ENCODE results near the gene NDUFAB1. TPM values are rescaled to one million over a fixed set of nuclear protein-coding genes. Genes with fewer than 3 reads are reported as not detected.
"Not testable (repeated sequence)": the region's sequence is repeated elsewhere in the genome, so short reads cannot be mapped to it uniquely, and the experiment has no call there.

Gene NDUFAB1
- 131 TPM for polyA plus RNA-seq (2013, experiment 1 of 4)
- 119 TPM for polyA plus RNA-seq (2013, experiment 2 of 4)
- 126 TPM for polyA plus RNA-seq (2013, experiment 3 of 4)
- polyA plus RNA-seq (2013, experiment 4 of 4) = 134 TPM

DNA sequence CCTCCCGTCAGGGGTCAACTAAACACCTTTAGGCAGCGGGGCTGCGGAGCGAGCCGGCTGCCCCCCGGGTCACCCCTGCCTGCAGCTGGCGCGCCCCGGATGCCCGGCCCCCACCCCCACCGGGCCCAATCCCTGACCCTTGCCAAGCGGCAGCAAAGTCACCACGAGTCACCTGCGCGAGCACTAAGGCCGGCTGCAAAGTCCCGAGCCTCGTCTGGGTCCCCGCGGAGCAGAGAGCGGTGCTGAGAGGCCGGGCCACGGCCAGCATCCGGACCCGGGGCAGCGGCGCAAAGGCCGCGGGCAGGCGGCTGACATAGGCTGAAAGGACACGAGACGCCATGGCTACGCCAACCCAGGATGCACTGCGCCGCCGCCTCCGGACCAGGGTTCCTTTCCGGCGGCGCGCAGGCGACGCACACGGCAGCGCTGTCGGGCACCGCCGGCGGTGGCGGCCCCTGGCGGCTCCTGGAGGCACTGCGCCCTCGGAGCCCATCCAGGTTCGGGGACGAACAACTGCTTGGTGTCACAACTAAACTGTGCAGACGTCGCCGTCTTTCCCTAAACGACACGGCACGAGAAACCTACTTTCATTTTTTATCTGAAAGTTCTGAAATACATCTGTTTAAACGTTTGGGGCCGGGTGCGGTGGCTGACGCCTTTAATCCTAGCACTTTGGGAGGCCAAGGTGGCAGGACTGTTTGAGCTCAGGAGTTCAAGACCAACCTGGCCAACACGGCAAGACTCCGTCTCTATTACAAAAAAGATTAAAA lies at the start of gene NDUFAB1:
TSS of gene NDUFAB1 (minus strand) at position 366 of the 770 bp plus-strand sequence. CDS start at position 340, 26 bp downstream.
- no peaks in the 10 kb centered on the region for H3K36me3 ChIP-seq (ENCODE audit: control insufficient read depth, insufficient read depth, low read length)
- H3K27me3 ChIP-seq (ENCODE audit: control insufficient read depth, insufficient read depth, low read length, poor library complexity, severe bottlenecking) = no peaks in the 10 kb centered on the region
- H3K4me1 ChIP-seq (ENCODE audit: control insufficient read depth, insufficient read depth, low read length) = peaks cover 9% of the 10 kb centered on the region
- no peak within 1 kb of the TSS for H3K27ac ChIP-seq (ENCODE audit: insufficient read depth, low read depth, low read length, poor library complexity, severe bottlenecking)
- WGBS, 2 experiments = 4 to 6% methylated on average over 66 to 67 of the region's 67 CpGs
- H3K4me3 ChIP-seq (ENCODE audit: insufficient read depth, low read depth, low read length) = peak within 1 kb of the TSS; percentile 79
- H3K9me3 ChIP-seq (ENCODE audit: control insufficient read depth, low read length) = no peaks in the 10 kb centered on the region

- WGBS, 2 experiments = 72 to 75% methylated on average over 14 of the region's 14 CpGs
- H3K36me3 ChIP-seq (ENCODE audit: control insufficient read depth, insufficient read depth, low read length) = peaks cover 21% of the 10 kb centered on the region
- no peak overlapping the region for H3K27ac ChIP-seq (ENCODE audit: insufficient read depth, low read depth, low read length, poor library complexity, severe bottlenecking)
- no peaks in the 10 kb centered on the region for H3K9me3 ChIP-seq (ENCODE audit: control insufficient read depth, low read length)
- H3K4me1 ChIP-seq (ENCODE audit: control insufficient read depth, insufficient read depth, low read length) = no peaks in the 10 kb centered on the region
- no peaks in the 10 kb centered on the region for H3K27me3 ChIP-seq (ENCODE audit: control insufficient read depth, insufficient read depth, low read length, poor library complexity, severe bottlenecking)
- peak overlapping the region; percentile 78 for H3K4me3 ChIP-seq (ENCODE audit: insufficient read depth, low read depth, low read length)
Observed at GRCh38 chr16:23642246-23642774, 46.2 kb upstream of the NDUFAB1 start.

DNA sequence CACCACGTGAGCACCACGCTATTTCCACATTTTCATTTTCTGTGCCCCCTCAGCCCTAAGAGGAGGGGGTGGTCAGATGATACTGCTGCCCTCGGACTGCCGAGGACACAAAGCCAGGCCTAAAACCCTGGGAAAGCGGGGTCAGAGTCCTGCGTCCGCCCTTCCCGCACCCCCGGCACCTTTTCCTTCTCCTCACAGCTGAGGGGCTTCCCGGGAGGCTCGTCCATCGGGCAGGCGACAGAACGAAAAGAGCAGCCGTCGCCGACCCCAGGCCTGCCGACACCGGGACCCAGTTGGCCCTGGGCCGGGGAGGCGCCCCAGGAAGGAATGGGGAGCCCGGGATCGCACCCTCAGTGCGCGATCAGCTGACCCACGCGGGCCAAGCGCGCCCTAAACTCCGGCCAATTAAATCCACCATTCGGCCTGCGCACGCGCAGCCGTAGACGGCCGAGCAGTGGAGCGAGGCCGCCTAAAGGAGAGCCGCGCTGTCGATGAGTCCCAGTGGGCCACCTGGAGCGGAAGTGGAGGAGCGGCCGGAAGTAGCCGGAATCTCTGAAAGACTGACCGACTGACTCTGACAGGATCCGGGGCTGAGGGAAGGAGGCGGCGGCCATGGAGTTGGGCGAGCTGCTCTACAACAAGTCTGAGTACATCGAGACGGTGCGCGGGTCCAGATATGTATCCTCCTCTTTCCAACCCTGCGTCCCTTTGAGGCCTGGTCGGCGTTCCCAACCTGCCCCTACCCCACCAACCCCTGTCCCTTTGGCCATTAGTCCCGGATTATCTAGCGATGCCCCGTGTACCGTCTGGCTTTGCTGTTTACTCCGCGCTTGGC lies 45.0 kb upstream of the NDUFAB1 start, which contains the start of the genes DCTN5 and PALB2:
TSS of gene DCTN5 (plus strand) at position 536 of the 835 bp plus-strand sequence. CDS start at position 613, 77 bp downstream.
TSS of gene PALB2 (minus strand) at position 380 of the 835 bp plus-strand sequence. CDS start at position 227, 153 bp downstream.
- Histone ChIP-seq H3K36me3 (ENCODE audit: control insufficient read depth, insufficient read depth, low read length) (peaks cover 18% of the 10 kb centered on the region), H3K27ac (ENCODE audit: insufficient read depth, low read depth, low read length, poor library complexity, severe bottlenecking) (peak within 1 kb of the TSS; percentile 72)
- WGBS, 2 experiments = 0% methylated on average over 64 of the region's 64 CpGs

GRCh38 chr16:23640615-23640930 lies 44.5 kb upstream of the NDUFAB1 start:
- Histone ChIP-seq H3K9me3 (ENCODE audit: control insufficient read depth, low read length) (no peaks in the 10 kb centered on the region), H3K4me3 (ENCODE audit: insufficient read depth, low read depth, low read length) (peak overlapping the region; percentile 78), H3K27ac (ENCODE audit: insufficient read depth, low read depth, low read length, poor library complexity, severe bottlenecking) (peak overlapping the region; percentile 72), H3K36me3 (ENCODE audit: control insufficient read depth, insufficient read depth, low read length) (peaks cover 12% of the 10 kb centered on the region), H3K27me3 (ENCODE audit: control insufficient read depth, insufficient read depth, low read length, poor library complexity, severe bottlenecking) (no peaks in the 10 kb centered on the region), H3K4me1 (ENCODE audit: control insufficient read depth, insufficient read depth, low read length) (no peaks in the 10 kb centered on the region)
- WGBS, 2 experiments = 0 to 1% methylated on average over 2 to 4 of the region's 8 CpGs

More for the DNA sequence above, 45.0 kb upstream of the NDUFAB1 start, which contains the start of the genes DCTN5 and PALB2:
- Histone ChIP-seq H3K9me3 (ENCODE audit: control insufficient read depth, low read length) (no peaks in the 10 kb centered on the region), H3K27me3 (ENCODE audit: control insufficient read depth, insufficient read depth, low read length, poor library complexity, severe bottlenecking) (no peaks in the 10 kb centered on the region), H3K4me3 (ENCODE audit: insufficient read depth, low read depth, low read length) (peak within 1 kb of the TSS; percentile 78), H3K4me1 (ENCODE audit: control insufficient read depth, insufficient read depth, low read length) (no peaks in the 10 kb centered on the region)

GRCh38 chr16:23635958-23636357 lies 39.8 kb upstream of the NDUFAB1 start:
- Histone ChIP-seq H3K4me3 (ENCODE audit: insufficient read depth, low read depth, low read length) (no peak overlapping the region), H3K9me3 (ENCODE audit: control insufficient read depth, low read length) (no peaks in the 10 kb centered on the region), H3K36me3 (ENCODE audit: control insufficient read depth, insufficient read depth, low read length) (peaks cover 10% of the 10 kb centered on the region), H3K4me1 (ENCODE audit: control insufficient read depth, insufficient read depth, low read length) (no peaks in the 10 kb centered on the region), H3K27ac (ENCODE audit: insufficient read depth, low read depth, low read length, poor library complexity, severe bottlenecking) (no peak overlapping the region), H3K27me3 (ENCODE audit: control insufficient read depth, insufficient read depth, low read length, poor library complexity, severe bottlenecking) (no peaks in the 10 kb centered on the region)

DNA sequence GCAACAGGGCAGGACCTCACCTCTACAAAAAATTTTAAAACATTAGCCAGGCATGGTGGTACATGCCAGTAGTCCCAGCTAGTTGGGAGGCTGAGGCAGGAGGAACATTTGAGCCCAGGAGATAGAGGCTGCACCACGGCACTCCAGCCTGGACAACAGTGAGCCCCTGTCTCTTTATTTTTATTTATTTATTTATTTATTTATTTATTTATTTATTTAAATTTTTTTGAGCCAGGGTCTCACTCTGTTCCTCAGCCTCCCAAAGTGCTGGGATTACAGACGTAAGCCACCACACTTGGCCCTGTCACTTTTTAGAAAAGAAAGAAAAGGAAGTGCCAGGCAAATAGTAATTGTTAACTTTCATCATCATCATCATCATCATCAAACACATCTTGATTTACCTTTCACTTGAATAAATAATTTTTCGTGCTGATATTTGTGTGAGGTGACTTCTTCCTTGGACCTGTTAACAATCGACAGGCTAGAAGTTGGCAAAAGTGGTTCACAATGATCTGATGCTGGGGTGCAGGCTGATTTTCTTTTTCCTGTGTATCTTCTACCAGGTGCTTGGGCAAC lies 38.4 kb upstream of the NDUFAB1 start:
- H3K27ac ChIP-seq (ENCODE audit: insufficient read depth, low read depth, low read length, poor library complexity, severe bottlenecking) = no peak overlapping the region
- H3K36me3 ChIP-seq (ENCODE audit: control insufficient read depth, insufficient read depth, low read length) = peaks cover 20% of the 10 kb centered on the region
- H3K4me3 ChIP-seq (ENCODE audit: insufficient read depth, low read depth, low read length) = no peak overlapping the region
- 93 to 97% methylated on average over 3 of the region's 4 CpGs for WGBS, 2 experiments
- no peaks in the 10 kb centered on the region for H3K4me1 ChIP-seq (ENCODE audit: control insufficient read depth, insufficient read depth, low read length)
- no peaks in the 10 kb centered on the region for H3K9me3 ChIP-seq (ENCODE audit: control insufficient read depth, low read length)
- H3K27me3 ChIP-seq (ENCODE audit: control insufficient read depth, insufficient read depth, low read length, poor library complexity, severe bottlenecking) = no peaks in the 10 kb centered on the region

- not testable (repeated sequence) for H3K4me1 ChIP-seq (ENCODE audit: control insufficient read depth, insufficient read depth, low read length); H3K27ac ChIP-seq (ENCODE audit: insufficient read depth, low read depth, low read length, poor library complexity, severe bottlenecking); H3K4me3 ChIP-seq (ENCODE audit: insufficient read depth, low read depth, low read length); H3K9me3 ChIP-seq (ENCODE audit: control insufficient read depth, low read length); H3K27me3 ChIP-seq (ENCODE audit: control insufficient read depth, insufficient read depth, low read length, poor library complexity, severe bottlenecking)
- WGBS, 2 experiments = 94 to 98% methylated on average over 3 of the region's 3 CpGs
- H3K36me3 ChIP-seq (ENCODE audit: control insufficient read depth, insufficient read depth, low read length) = peaks cover 33% of the 10 kb centered on the region
Observed at GRCh38 chr16:23631874-23632273, 35.8 kb upstream of the NDUFAB1 start.

DNA sequence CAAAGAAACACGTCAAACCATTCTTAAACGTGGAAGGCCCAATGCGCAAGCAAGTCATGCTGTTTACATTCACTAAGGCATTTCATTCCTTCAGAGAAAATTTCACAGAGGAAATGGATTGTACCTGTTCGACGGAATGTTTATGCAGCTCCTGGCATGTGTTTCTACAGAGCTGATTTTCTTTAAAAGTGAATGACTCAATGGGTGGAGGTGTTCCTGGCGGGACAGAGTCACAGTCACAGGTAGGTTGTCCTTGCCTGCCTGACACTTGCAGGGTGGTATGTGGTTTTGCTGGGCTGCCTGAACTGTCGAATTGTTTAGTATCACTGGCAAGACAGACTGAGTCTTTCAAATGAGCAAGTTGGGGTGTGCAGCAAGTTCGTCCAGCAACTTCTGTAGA lies 33.4 kb upstream of the NDUFAB1 start:
- H3K9me3 ChIP-seq (ENCODE audit: control insufficient read depth, low read length) = no peaks in the 10 kb centered on the region
- H3K27me3 ChIP-seq (ENCODE audit: control insufficient read depth, insufficient read depth, low read length, poor library complexity, severe bottlenecking) = no peaks in the 10 kb centered on the region
- WGBS, 2 experiments = 94 to 96% methylated on average over 8 of the region's 8 CpGs
- H3K36me3 ChIP-seq (ENCODE audit: control insufficient read depth, insufficient read depth, low read length) = peaks cover 41% of the 10 kb centered on the region
- H3K4me1 ChIP-seq (ENCODE audit: control insufficient read depth, insufficient read depth, low read length) = no peaks in the 10 kb centered on the region
- H3K4me3 ChIP-seq (ENCODE audit: insufficient read depth, low read depth, low read length) = no peak overlapping the region
- no peak overlapping the region for H3K27ac ChIP-seq (ENCODE audit: insufficient read depth, low read depth, low read length, poor library complexity, severe bottlenecking)

- H3K27me3 ChIP-seq (ENCODE audit: control insufficient read depth, insufficient read depth, low read length, poor library complexity, severe bottlenecking) = no peaks in the 10 kb centered on the region
- no peak overlapping the region for H3K4me3 ChIP-seq (ENCODE audit: insufficient read depth, low read depth, low read length)
- H3K9me3 ChIP-seq (ENCODE audit: control insufficient read depth, low read length) = no peaks in the 10 kb centered on the region
- H3K27ac ChIP-seq (ENCODE audit: insufficient read depth, low read depth, low read length, poor library complexity, severe bottlenecking) = no peak overlapping the region
- no peaks in the 10 kb centered on the region for H3K4me1 ChIP-seq (ENCODE audit: control insufficient read depth, insufficient read depth, low read length)
- H3K36me3 ChIP-seq (ENCODE audit: control insufficient read depth, insufficient read depth, low read length) = peaks cover 46% of the 10 kb centered on the region
Observed at GRCh38 chr16:23624092-23624491, 28.0 kb upstream of the NDUFAB1 start.

Data from ectodermal cell (in vitro differentiated cells).